ENCODE results near the gene NCOA6.
"Not testable (repeated sequence)": the region's sequence is repeated elsewhere in the genome, so short reads cannot be mapped to it uniquely, and the experiment has no call there.

NCOA6 gene

GRCh38 chr20:34729416-34729815 lies 96.0 kb downstream of the NCOA6 start:
- DNase-seq (ENCODE audit: low read depth) = no peak
- TF ChIP-seq CTCF (conservative IDR thresholded peaks at IDR 0.05; ENCODE audit: low read depth, low read length) = no peak
- H3K4me3 ChIP-seq (ENCODE audit: low read depth, low read length) = no peak overlapping the region

GRCh38 chr20:34724172-34724571 lies 101.3 kb downstream of the NCOA6 start:
- DNase-seq (ENCODE audit: low read depth) = no peak
- no peak overlapping the region for H3K4me3 ChIP-seq (ENCODE audit: low read depth, low read length)
- TF ChIP-seq CTCF (conservative IDR thresholded peaks at IDR 0.05; ENCODE audit: low read depth, low read length) = no peak

DNA sequence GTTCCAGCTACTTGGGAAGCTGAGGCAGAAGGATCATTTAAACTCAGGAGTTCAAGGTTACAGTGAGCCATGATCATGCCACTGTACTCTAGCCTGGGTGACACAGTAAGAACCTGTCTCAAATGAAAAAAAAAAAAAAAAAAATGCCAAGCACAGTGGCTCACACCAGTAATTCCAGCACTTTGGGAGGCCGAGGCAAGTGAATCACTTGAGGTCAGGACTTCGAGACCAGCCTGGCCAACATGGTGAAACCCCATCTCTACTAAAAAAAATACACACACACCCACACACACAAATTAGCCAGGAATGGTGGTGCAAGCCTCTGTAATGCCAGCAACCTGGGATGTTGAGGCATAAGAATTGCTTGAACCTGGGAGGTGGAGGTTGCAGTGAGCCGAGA lies 102.9 kb downstream of the NCOA6 start:
- H3K4me3 ChIP-seq (ENCODE audit: low read depth, low read length) = not testable (repeated sequence)
- DNase-seq (ENCODE audit: low read depth) = peak; percentile 10

DNA sequence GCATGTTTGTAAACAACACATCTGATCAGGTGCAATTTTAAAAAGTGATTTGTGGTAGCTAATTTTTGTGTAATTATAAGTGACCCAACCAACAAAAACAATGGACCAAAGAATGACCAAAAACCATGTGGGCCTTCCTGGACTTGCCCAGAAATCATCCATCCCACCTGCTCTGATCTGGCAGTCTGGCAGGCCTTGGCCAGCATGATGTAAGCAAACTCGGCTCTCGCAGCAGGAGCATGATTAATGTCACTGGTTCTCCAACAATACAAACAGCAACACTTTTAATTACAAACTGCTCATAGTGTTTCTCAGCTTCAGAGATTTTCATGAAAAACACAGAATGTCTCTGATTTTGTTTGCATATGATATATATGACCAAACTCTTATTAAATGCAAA lies 105.2 kb downstream of the NCOA6 start:
- no peak for DNase-seq (ENCODE audit: low read depth)
- TF ChIP-seq CTCF (conservative IDR thresholded peaks at IDR 0.05; ENCODE audit: low read depth, low read length) = no peak
- no peak overlapping the region for H3K4me3 ChIP-seq (ENCODE audit: low read depth, low read length)

DNA sequence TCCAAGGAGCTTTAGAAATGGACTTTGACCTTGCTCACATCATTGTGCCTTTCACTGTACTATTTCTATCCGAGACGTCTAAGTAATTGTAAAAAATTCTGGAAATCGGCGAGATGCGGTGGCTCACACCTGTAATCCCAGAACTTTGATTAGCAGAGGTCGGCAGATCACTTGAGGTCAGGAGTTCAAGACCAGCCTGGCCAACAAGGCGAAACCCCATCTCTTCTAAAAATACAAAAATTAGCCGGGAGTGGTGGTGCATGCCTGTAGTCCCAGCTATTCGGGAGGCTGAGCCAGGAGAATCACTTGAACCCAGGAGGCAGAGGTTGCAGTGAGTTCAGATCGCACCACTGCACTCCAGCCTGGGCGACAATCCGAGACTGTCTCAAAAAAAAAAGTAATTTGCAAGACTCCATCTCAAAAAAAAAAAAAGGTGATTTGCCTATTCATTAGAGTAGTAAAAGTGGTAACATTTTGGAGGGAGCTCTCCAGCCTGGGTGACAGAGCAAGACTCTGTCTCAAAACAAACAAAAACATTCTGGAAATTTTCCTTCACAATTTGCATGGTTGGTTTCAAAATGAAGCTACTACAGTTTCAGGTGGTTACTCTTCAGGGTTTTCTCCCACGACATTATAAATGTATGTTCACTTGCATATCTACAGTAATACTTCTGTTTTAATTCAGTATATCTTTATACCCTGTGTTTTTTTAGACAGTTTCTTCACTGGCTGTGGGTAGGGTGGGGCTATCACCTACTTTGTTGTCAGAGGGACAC lies 106.0 kb downstream of the NCOA6 start:
- not testable (repeated sequence) for H3K4me3 ChIP-seq (ENCODE audit: low read depth, low read length); DNase-seq (ENCODE audit: low read depth)

- no peak for TF ChIP-seq CTCF (conservative IDR thresholded peaks at IDR 0.05; ENCODE audit: low read depth, low read length)
- no peak for DNase-seq (ENCODE audit: low read depth)
- no peak overlapping the region for H3K4me3 ChIP-seq (ENCODE audit: low read depth, low read length)
Observed at GRCh38 chr20:34717230-34718095, 108.0 kb downstream of the NCOA6 start.

- TF ChIP-seq CTCF (conservative IDR thresholded peaks at IDR 0.05; ENCODE audit: low read depth, low read length) = no peak
- no peak for DNase-seq (ENCODE audit: low read depth)
- no peak overlapping the region for H3K4me3 ChIP-seq (ENCODE audit: low read depth, low read length)
Observed at GRCh38 chr20:34716921-34717229, 108.6 kb downstream of the NCOA6 start.

DNA sequence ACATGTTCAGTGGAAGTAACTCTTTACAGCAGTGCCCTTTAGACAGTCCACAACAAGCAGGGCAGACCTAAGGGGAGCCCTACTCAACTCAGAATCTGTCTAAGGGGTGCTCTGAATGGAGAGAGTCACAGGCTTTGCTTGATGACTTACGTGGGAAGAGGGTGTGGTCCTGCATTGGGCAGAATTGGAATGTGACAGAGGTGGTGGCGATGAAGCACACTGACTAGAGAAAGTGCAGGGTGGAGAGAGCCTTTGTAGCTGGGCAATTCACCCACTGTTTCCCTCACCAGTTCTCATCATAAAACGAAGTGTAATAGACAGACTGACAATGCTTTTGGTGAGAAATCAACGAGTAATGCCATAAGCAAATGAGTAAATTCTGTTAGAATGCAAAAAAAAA lies 110.1 kb downstream of the NCOA6 start:
- DNase-seq (ENCODE audit: low read depth) = no peak
- H3K4me3 ChIP-seq (ENCODE audit: low read depth, low read length) = no peak overlapping the region
- no peak for TF ChIP-seq CTCF (conservative IDR thresholded peaks at IDR 0.05; ENCODE audit: low read depth, low read length)

DNA sequence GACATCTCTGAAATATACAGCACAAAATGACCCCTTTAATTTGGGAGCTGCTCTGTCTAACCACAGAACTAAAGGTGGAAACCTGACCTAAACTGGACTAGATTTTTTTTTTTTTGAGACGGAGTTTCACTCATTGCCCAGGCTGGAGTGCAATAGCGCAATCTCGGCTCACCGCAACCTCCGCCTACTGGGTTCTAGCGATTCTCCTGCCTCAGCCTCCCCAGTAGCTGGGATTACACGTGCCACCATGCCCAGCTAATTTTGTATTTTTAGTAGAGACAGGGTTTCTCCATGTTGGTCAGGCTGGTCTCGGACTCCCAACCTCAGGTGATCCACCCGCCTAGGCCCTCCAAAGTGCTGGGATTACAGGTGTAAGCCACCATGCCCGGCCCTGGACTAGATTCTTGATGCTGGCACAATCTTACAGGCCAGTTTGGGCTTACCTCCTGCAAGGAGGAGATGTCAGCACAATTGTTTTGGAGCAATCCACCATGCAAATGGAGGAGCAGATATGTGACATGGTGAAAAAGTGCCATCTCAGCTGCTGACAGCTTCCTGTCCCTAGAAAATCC lies 111.4 kb downstream of the NCOA6 start:
- DNase-seq (ENCODE audit: low read depth); H3K4me3 ChIP-seq (ENCODE audit: low read depth, low read length): not testable (repeated sequence)
